B cell (primary cell): ENCODE data around the gene RIMBP2. TPM values are rescaled to one million over a fixed set of nuclear protein-coding genes. Genes with fewer than 3 reads are reported as not detected.

Experiments
- ATAC-seq: fragments of 200-7000 bp; cut with Tn5 transposase; one replicate; pipeline ENCODE4 v1.10.0; 2021; ENCODE audit warnings: low read depth, mild to moderate bottlenecking, moderate number of reproducible peaks, moderate library complexity
- CTCF ChIA-PET: fragments of 350-600 bp; sonication (Branson Sonifier 250); formaldehyde crosslinking; loops from one replicate; lab custom pipeline; 2021; ENCODE audit warnings: antibody characterized with exemption, inconsistent platforms; lab: Charles Lee
- POLR2A ChIA-PET: fragments of 350-600 bp; sonication (Branson Sonifier 250); formaldehyde crosslinking; loops from one replicate; lab custom pipeline; 2021; ENCODE audit warnings: antibody characterized with exemption; lab: Charles Lee
- DNase-seq: peaks from one replicate; pipeline ENCODE4 v3.0.0; 2013
- H2AFZ ChIP-seq: 2 replicates; pipeline ENCODE4 v1.6.1; 2012; ENCODE audit warnings: mild to moderate bottlenecking, low read depth, low read length; ENCODE audit not compliant: insufficient read depth, poor library complexity, severe bottlenecking
- H3K27ac ChIP-seq, 2 donors: 1 replicate in 1 of 2; 2 replicates in 1 of 2; pipeline ENCODE4 v1.5.1; 2012 to 2013; ENCODE audit warnings: low read length in 2 of 2, mild to moderate bottlenecking in 2 of 2, moderate library complexity in 1 of 2
- H3K27me3 ChIP-seq, 4 experiments: fragments of 200-600 bp in 1 of 4; sonication (generic) in 1 of 4; replicated peaks in 1 of 4; 1 replicate in 2 of 4; 2 replicates in 2 of 4; pipeline versions ENCODE4 v1.6.1 to v1.7.0; 2013 to 2016; ENCODE audit warnings: low read length in 3 of 4, mild to moderate bottlenecking in 2 of 4, mixed read lengths in 1 of 4, moderate library complexity in 1 of 4; ENCODE audit not compliant: insufficient read depth in 4 of 4, control insufficient read depth in 3 of 4; ENCODE audit errors: control extremely low read depth in 1 of 4
- H3K36me3 ChIP-seq, 2 experiments: replicated peaks in 1 of 2; 1 replicate in 1 of 2; 2 replicates in 1 of 2; pipeline versions ENCODE4 v1.6.1 to v1.7.1; 2013; ENCODE audit warnings: low read length in 1 of 2; ENCODE audit not compliant: insufficient read depth in 2 of 2, control insufficient read depth in 1 of 2; ENCODE audit errors: control extremely low read depth in 1 of 2, extremely low read depth in 1 of 2
- H3K4me1 ChIP-seq, 2 donors: fragments of 200-600 bp in 1 of 2; sonication (generic) in 1 of 2; 1 replicate in 1 of 2; 2 replicates in 1 of 2; pipeline versions ENCODE4 v1.5.1 to v1.6.1; 2013 to 2017; ENCODE audit warnings: low read length in 2 of 2; ENCODE audit not compliant: control insufficient read depth in 2 of 2, insufficient read depth in 2 of 2
- H3K4me2 ChIP-seq: replicated peaks from 2 replicates; pipeline ENCODE3; 2012; ENCODE audit warnings: mild to moderate bottlenecking, low read depth, low read length; ENCODE audit not compliant: poor library complexity, severe bottlenecking
- H3K4me3 ChIP-seq, 5 experiments: fragments of 200-600 bp in 1 of 5; sonication (generic) in 1 of 5; 1 replicate in 3 of 5; 2 replicates in 2 of 5; pipeline versions ENCODE4 v1.5.1 to v1.7.0; 2011 to 2016; ENCODE audit warnings: low read length in 4 of 5, mild to moderate bottlenecking in 4 of 5, low read depth in 2 of 5, control low read depth in 1 of 5, moderate library complexity in 1 of 5; ENCODE audit not compliant: insufficient read depth in 1 of 5; ENCODE audit errors: control extremely low read depth in 1 of 5, extremely low read depth in 1 of 5
- H3K79me2 ChIP-seq: fragments of 200-600 bp; sonication (generic); one replicate; pipeline ENCODE4 v1.6.0; 2016; ENCODE audit warnings: low read length; ENCODE audit not compliant: control insufficient read depth, insufficient read depth
- H3K9ac ChIP-seq: fragments of 200-600 bp; sonication (generic); 2 replicates; pipeline ENCODE4 v1.6.1; 2017; ENCODE audit warnings: mild to moderate bottlenecking, low read length, moderate library complexity
- H3K9me3 ChIP-seq, 3 donors: one replicate each; pipeline versions ENCODE4 v1.6.1 to v1.7.1; 2013; ENCODE audit warnings: low read length in 2 of 3; ENCODE audit not compliant: control insufficient read depth in 2 of 3, insufficient read depth in 1 of 3; ENCODE audit errors: control extremely low read depth in 1 of 3
- H4K20me1 ChIP-seq: 2 replicates; pipeline ENCODE4 v1.6.0; 2012; ENCODE audit warnings: mild to moderate bottlenecking, low read length; ENCODE audit not compliant: insufficient read depth, control insufficient read depth, poor library complexity, severe bottlenecking
- H3K27ac Mint-ChIP-seq: one replicate; pipeline ENCODE4 v1.8.0; 2021; ENCODE audit warnings: mixed read lengths
- H3K27me3 Mint-ChIP-seq: one replicate; pipeline ENCODE4 v1.8.0; 2021; ENCODE audit warnings: mixed read lengths
- H3K4me1 Mint-ChIP-seq: one replicate; pipeline ENCODE4 v1.8.0; 2021; ENCODE audit warnings: mixed read lengths
- H3K4me3 Mint-ChIP-seq: one replicate; pipeline ENCODE4 v1.8.0; 2021; ENCODE audit warnings: mixed read lengths
- H3K9me3 Mint-ChIP-seq: one replicate; pipeline ENCODE4 v1.8.0; 2022; ENCODE audit warnings: mixed read lengths; ENCODE audit not compliant: insufficient read depth
- CTCF ChIP-seq: fragments of 200-600 bp; IDR thresholded peaks from one replicate; pipeline ENCODE4 v1.8.0; 2022; ENCODE audit warnings: antibody characterized with exemption, mild to moderate bottlenecking
- EZH2 ChIP-seq: IDR thresholded peaks from 2 replicates; pipeline ENCODE4 v1.6.1; 2012; ENCODE audit warnings: borderline replicate concordance, low read depth, mild to moderate bottlenecking, moderate library complexity, low read length; ENCODE audit not compliant: insufficient read depth, poor library complexity, severe bottlenecking
- WGBS: methylation state at CpG from one replicate; pipeline ENCODE4 v1.1.5; 2013; ENCODE audit warnings: missing lambda C conversion rate; ENCODE audit not compliant: insufficient coverage; 5-methylcytosine and 5-hydroxymethylcytosine counted together
- intact Hi-C: fragments of 100-400 bp; cut with micrococcal nuclease; formaldehyde crosslinking; loops from one replicate; pipeline ENCODE4 v1.10.0; 2022
- polyA plus RNA-seq: library from polyadenylated mRNA; depleted of rRNA; stranded (reverse); fragments of >200 nt; gene quantifications from 2 replicates; pipeline ENCODE4 v1.2.3, GENCODE V29; 2012
- total RNA-seq, 2 donors: library from RNA; stranded (reverse); fragments of 120-200 nt in 1 of 2; gene quantifications; 1 replicate in 1 of 2; 2 replicates in 1 of 2; pipeline versions ENCODE4 v1.2.3 to v1.2.4, GENCODE V29; 2013 to 2022

RIMBP2 gene
- total and polyA plus RNA-seq, 2 donors (not counting 1 experiment from before 2014, with no cell fraction given) = not detected

DNA sequence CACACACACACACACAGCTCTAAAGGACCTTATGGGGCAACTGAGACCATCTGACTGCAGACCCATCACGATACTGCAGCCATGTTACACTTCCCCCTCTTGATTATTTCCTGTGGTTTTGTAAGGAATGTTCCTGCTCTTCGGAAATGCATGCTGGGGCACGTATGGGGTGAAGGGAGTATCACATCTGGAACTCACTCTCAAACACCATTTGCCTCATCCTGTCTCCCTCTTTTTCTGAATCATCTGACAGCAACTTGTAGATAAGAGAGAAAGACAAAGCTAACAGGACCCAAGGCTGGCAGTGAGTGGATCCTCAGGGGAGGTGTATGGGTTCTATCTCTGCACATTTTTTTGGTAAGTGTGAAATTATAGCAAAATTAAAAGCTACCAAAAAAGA lies 50.3 kb downstream of the RIMBP2 start:
- H3K9me3 Mint-ChIP-seq = no peaks in the 10 kb centered on the region
- no peaks in the 10 kb centered on the region for H3K4me1 Mint-ChIP-seq
- no peaks in the 10 kb centered on the region for H3K79me2 ChIP-seq
- WGBS = no CpG with 5 or more reads among the region's 3 CpGs
- no peak overlapping the region for H3K4me2 ChIP-seq
- TF ChIP-seq EZH2 (no peak), CTCF (no peak)
- CTCF ChIA-PET = no interaction called here
- H3K27me3 Mint-ChIP-seq = peaks cover 7% of the 10 kb centered on the region
- no peaks in the 10 kb centered on the region for H3K27me3 ChIP-seq
- H3K4me3 ChIP-seq = no peak overlapping the region
- intact Hi-C loops = no loop called here
- no peak for DNase-seq
- H3K9me3 ChIP-seq = peaks cover 0 to 38% (median 0%) of the 10 kb centered on the region in 3 donors
- no peaks in the 10 kb centered on the region for H4K20me1 ChIP-seq
- no peaks in the 10 kb centered on the region for H3K36me3 ChIP-seq
- H3K27ac ChIP-seq = no peak overlapping the region
- no peak overlapping the region for H2AFZ ChIP-seq
- H3K4me1 ChIP-seq = no peaks in the 10 kb centered on the region
- POLR2A ChIA-PET = no interaction called here
- H3K27ac Mint-ChIP-seq = no peak overlapping the region
- no peak overlapping the region for H3K4me3 Mint-ChIP-seq
- ATAC-seq = no peak
- no peak overlapping the region for H3K9ac ChIP-seq

DNA sequence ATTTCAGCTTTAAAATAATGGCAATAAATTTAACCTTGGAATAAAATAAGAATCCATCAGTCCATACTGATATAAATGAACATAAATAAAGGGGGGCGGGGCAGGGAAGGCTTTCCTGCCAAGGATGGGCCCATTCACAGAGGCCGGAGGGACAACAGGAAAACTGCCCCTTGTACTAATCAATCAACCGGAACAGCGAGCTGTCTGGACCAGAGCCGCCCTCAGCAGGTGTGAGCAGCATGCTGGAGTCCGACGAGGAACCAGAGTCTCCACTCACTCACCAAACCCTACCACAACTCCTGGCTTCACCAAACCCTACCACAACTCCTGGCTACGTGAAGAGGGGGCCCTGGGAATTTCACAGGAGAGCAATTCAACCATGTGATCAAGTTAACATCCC lies 51.3 kb downstream of the RIMBP2 start:
- peaks cover 7% of the 10 kb centered on the region for H3K27me3 Mint-ChIP-seq
- no peak overlapping the region for H3K27ac Mint-ChIP-seq
- POLR2A ChIA-PET = no interaction called here
- Histone ChIP-seq H3K27me3 (no peaks in the 10 kb centered on the region), H3K4me3 (no peak overlapping the region), H3K9me3 (peaks cover 0 to 30% (median 0%) of the 10 kb centered on the region in 3 donors), H3K4me1 (no peaks in the 10 kb centered on the region), H2AFZ (no peak overlapping the region), H3K79me2 (no peaks in the 10 kb centered on the region), H3K27ac (no peak overlapping the region), H3K36me3 (no peaks in the 10 kb centered on the region), H3K9ac (no peak overlapping the region), H3K4me2 (no peak overlapping the region), H4K20me1 (no peaks in the 10 kb centered on the region)
- WGBS = 94% methylated on average over 7 of the region's 8 CpGs
- no peaks in the 10 kb centered on the region for H3K4me1 Mint-ChIP-seq
- CTCF ChIA-PET = no interaction called here
- DNase-seq = no peak
- ATAC-seq = no peak
- no peaks in the 10 kb centered on the region for H3K9me3 Mint-ChIP-seq
- H3K4me3 Mint-ChIP-seq = no peak overlapping the region
- intact Hi-C loops = no loop called here
- TF ChIP-seq CTCF (no peak), EZH2 (no peak)
